GM19395 (cell line): ENCODE measurements around the gene HECTD4.
A peak's percentile ranks its signal among the peaks of the same experiment; 100 is the strongest.
"Not testable (repeated sequence)": the region's sequence is repeated elsewhere in the genome, so short reads cannot be mapped to it uniquely, and the experiment has no call there.

ENCODE experiments used
- ATAC-seq: cut with Tn5 transposase; IDR thresholded peaks from one replicate; pipeline ENCODE4 v1.9.1; 2021; ENCODE audit warnings: mild to moderate bottlenecking, moderate library complexity; ENCODE audit not compliant: unreplicated experiment

The HECTD4 gene

GRCh38 chr12:112406519-112407488, 24.6 kb upstream of the HECTD4 start:
- ATAC-seq, result no peak

- no peak for ATAC-seq
Measured at GRCh38 chr12:112401903-112402498, 19.8 kb upstream of the HECTD4 start.

- ATAC-seq, result no peak
Measured at GRCh38 chr12:112401054-112401453, 18.8 kb upstream of the HECTD4 start.

- ATAC-seq, result no peak
Measured at GRCh38 chr12:112393328-112393727, 11.1 kb upstream of the HECTD4 start.

- not testable (repeated sequence) for ATAC-seq
Measured at GRCh38 chr12:112389922-112390654, 7.9 kb upstream of the HECTD4 start.

- ATAC-seq, result no peak
Measured at GRCh38 chr12:112389228-112389627, 7.0 kb upstream of the HECTD4 start.

- no peak for ATAC-seq
Measured at GRCh38 chr12:112386726-112387125, 4.5 kb upstream of the HECTD4 start.

- ATAC-seq, result no peak
Measured at GRCh38 chr12:112382866-112383265, 635 bp upstream of the HECTD4 start.

- peak; percentile 55 for ATAC-seq
Measured at GRCh38 chr12:112381406-112381882, 787 bp downstream of the HECTD4 start.

- ATAC-seq, result no peak
Measured at GRCh38 chr12:112380663-112381405, 1.4 kb downstream of the HECTD4 start.

GRCh38 chr12:112375105-112375504, 7.1 kb downstream of the HECTD4 start:
- ATAC-seq, result no peak

- ATAC-seq, result no peak
Measured at GRCh38 chr12:112374166-112374740, 8.0 kb downstream of the HECTD4 start.

- ATAC-seq, result no peak
Measured at GRCh38 chr12:112370868-112371510, 11.2 kb downstream of the HECTD4 start.

GRCh38 chr12:112370199-112370598, 12.0 kb downstream of the HECTD4 start:
- no peak for ATAC-seq

- ATAC-seq, result no peak
Measured at GRCh38 chr12:112368856-112369255, 13.4 kb downstream of the HECTD4 start.

GRCh38 chr12:112367965-112368364, 14.3 kb downstream of the HECTD4 start:
- no peak for ATAC-seq

- no peak for ATAC-seq
Measured at GRCh38 chr12:112362310-112362709, 19.9 kb downstream of the HECTD4 start.

GRCh38 chr12:112361271-112361670, 21.0 kb downstream of the HECTD4 start:
- no peak for ATAC-seq

GRCh38 chr12:112359290-112359689, 22.9 kb downstream of the HECTD4 start:
- no peak for ATAC-seq

GRCh38 chr12:112357214-112357613, 25.0 kb downstream of the HECTD4 start:
- no peak for ATAC-seq
